Skeletal muscle satellite cell (primary cell): Measurements from ENCODE around the gene RTN4.

ENCODE experiments used
- H3K27me3 ChIP-seq: 2 replicates; pipeline ENCODE4 v1.7.0; 2013; ENCODE audit warnings: low read length; ENCODE audit not compliant: control insufficient read depth, insufficient read depth
- H3K36me3 ChIP-seq: 2 replicates; pipeline ENCODE4 v1.7.0; 2013; ENCODE audit warnings: mild to moderate bottlenecking, control low read depth, low read length; ENCODE audit not compliant: insufficient read depth
- H3K4me1 ChIP-seq: 2 replicates; pipeline ENCODE4 v1.7.0; 2013; ENCODE audit warnings: low read length; ENCODE audit not compliant: control insufficient read depth, insufficient read depth
- H3K4me2 ChIP-seq: 2 replicates; pipeline ENCODE4 v1.7.0; 2013; ENCODE audit warnings: mild to moderate bottlenecking, low read length
- H3K4me3 ChIP-seq: 2 replicates; pipeline ENCODE4 v1.7.0; 2013; ENCODE audit warnings: low read length
- H3K9ac ChIP-seq: 2 replicates; pipeline ENCODE4 v1.7.0; 2013; ENCODE audit warnings: mild to moderate bottlenecking, low read depth, low read length, moderate library complexity
- H3K9me3 ChIP-seq: replicated peaks from 2 replicates; pipeline ENCODE4 v1.7.0; 2013; ENCODE audit warnings: mild to moderate bottlenecking, control low read depth, low read length

The RTN4 gene

DNA sequence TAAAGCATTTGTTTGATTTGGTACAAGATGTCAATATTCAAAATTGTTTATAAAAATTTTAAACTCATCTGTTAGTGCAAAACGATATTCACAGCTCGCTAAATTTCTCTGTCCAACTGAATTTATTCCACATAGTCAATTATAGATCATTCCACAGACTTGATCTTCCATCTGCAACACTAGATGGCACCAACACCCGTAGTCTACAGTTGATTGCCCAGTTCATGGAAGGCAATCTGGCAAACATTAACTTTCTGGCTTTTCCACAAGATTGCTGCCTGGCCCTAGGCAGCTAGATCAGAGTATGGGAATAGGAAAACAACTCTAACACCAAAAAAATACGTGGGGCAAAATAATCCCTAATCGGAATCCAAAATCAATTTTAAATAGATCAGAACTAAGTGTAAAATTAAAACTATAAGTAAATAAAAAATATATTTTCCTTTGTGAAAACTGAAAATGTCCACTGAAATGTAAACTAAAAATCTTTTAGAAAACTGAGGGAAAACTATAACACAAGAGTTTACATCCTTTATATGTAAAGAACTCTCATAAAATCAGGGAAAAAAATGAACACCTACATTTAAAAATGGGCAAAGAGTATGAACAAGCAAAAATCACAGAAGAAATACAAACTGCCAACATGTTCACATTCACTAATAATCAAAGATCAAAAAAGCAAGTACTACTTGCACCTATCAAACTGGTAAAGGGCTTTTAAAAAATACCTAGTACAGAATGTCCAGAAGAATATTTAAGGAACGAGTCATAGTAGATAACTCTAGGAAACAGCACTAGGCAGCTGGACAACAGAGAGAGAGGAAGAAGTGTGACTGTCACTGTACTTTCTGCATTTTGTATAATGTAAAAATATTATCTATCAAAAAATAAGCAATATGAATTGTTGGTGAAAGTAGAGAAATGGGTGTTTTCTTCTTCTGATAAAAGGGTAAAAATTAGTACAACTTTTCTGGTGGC is 35.0 kb downstream of the RTN4 start:
- no peaks in the 10 kb centered on the region for H3K9me3 ChIP-seq
- H3K9ac ChIP-seq, result no peak overlapping the region
- H3K4me3 ChIP-seq, result no peak overlapping the region
- H3K27me3 ChIP-seq, result no peaks in the 10 kb centered on the region
- peaks cover 91% of the 10 kb centered on the region for H3K4me1 ChIP-seq
- peaks cover 18% of the 10 kb centered on the region for H3K36me3 ChIP-seq
- peak overlapping the region; percentile 47 for H3K4me2 ChIP-seq

DNA sequence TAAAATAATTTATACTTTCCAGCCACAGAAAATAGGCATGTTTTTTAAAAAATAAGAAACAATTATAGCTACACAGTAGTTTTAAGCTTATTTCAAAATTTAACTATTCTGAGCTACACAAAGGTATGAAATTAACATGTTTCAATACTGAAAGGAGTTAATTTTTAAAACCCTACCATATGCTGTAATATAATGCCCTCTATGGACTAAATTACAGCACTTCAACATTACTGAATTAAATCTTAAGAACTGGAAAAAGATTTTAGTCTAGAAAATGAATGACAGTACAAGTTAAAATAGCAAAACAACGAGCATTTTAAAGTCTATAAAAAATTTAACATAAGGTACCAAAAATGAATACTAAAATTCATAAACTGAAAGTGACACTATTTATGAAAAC is 36.3 kb downstream of the RTN4 start:
- Histone ChIP-seq H3K27me3 (no peaks in the 10 kb centered on the region), H3K4me1 (peaks cover 91% of the 10 kb centered on the region), H3K36me3 (peaks cover 15% of the 10 kb centered on the region), H3K4me2 (peak overlapping the region; percentile 47), H3K9me3 (no peaks in the 10 kb centered on the region), H3K4me3 (no peak overlapping the region), H3K9ac (peak overlapping the region; percentile 10)

DNA sequence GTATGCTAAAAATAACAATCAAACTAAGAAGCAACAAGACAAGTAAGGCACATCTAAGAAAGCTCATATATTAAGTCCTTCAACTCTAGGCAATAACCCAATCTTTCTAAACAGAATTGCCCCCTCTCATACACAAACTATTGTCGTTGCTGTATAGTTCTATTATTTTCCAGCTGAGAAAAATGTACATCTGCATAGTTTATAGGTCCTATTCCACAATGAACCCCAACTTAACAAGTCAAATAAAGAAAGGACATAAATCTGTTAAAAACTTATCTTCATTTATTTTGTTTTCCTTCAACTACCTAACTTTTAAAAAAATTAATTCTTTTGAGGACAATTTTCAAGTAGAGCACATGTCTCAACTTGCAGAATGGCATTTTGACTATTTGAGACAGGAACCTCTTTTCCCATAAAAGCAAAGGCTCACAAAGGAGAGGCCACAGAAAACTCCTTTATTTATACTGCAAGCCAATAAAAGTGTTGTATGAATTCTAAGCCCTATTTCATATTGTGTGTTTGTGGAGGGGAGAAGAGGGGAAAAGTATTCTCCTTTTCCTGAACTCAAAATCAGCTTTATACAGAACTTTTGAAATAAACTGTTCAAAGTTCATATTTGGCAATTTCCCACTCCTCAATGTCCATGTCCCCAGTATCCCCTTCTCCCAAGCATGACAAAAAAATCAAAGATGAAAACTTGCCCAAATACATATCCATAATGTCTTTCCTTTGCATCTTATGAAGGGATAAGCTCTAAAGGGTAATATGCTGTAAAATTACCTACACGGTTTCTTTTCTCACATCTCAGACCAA is 37.4 kb downstream of the RTN4 start:
- Histone ChIP-seq H3K4me2 (peak overlapping the region; percentile 71), H3K36me3 (peaks cover 7% of the 10 kb centered on the region), H3K4me3 (no peak overlapping the region), H3K9me3 (no peaks in the 10 kb centered on the region), H3K4me1 (peaks cover 90% of the 10 kb centered on the region), H3K9ac (peak overlapping the region; percentile 29), H3K27me3 (no peaks in the 10 kb centered on the region)

DNA sequence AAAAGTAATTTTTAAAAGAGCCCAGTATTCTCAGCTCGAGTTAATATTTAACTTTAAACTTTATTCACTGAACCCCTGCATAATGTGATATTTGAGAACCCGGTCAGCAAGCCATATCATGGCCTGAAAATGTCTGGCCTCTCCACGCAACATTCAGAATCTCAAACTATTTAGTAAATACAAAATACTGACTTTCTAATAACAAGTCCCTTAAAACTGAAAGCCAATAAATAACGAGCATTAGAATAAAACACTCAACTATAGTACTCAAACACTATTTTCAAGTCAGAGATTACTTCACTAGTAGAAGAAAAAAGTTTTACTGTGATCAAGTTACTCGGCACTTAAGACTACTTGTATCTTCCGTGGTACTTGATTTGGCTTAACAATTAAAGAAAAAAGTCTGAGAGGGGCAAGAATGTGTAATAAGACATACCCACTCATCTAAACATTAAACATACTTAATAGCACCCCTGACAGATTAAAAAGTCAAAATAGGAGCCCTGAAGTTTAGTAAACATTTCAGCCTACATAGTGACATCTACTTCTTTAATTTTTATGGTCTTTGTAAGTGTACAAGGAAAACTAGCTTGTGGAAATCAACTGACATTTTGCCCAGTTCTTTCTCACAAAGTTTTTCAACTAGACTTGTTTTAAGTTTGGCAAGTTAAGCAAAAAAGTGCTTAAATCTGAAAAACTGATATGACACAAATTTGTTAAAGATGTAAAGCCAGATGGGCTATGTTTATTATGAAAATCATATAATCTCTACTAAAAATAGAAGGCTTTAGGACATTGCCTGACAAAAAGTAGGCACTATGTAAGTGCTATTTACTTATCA is 38.2 kb downstream of the RTN4 start:
- Histone ChIP-seq H3K9ac (peak overlapping the region; percentile 29), H3K36me3 (no peaks in the 10 kb centered on the region), H3K4me3 (peak overlapping the region; percentile 3), H3K9me3 (no peaks in the 10 kb centered on the region), H3K27me3 (no peaks in the 10 kb centered on the region), H3K4me1 (peaks cover 90% of the 10 kb centered on the region), H3K4me2 (peak overlapping the region; percentile 71)

DNA sequence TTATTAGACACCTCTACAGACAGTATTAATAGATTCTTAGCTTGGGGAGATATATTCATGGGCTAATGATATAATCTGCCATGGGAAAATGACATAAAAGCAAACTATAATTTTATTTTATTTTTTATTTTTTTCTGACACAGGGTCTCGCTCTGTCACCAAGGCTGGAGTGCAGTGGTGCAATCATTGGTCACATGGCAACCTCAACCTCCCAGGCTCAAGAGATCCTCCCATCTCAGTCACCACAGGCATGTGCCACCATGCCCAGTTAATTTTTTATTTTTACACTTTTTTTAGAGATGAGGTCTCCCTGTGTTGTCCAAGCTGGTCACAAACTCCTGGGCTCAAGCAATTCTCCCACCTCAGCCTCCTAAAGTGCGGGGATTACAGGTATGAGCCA is 39.3 kb downstream of the RTN4 start:
- Histone ChIP-seq H3K9me3 (no peaks in the 10 kb centered on the region), H3K36me3 (no peaks in the 10 kb centered on the region), H3K9ac (no peak overlapping the region), H3K4me2 (peak overlapping the region; percentile 71), H3K27me3 (no peaks in the 10 kb centered on the region), H3K4me3 (no peak overlapping the region), H3K4me1 (peaks cover 98% of the 10 kb centered on the region)

DNA sequence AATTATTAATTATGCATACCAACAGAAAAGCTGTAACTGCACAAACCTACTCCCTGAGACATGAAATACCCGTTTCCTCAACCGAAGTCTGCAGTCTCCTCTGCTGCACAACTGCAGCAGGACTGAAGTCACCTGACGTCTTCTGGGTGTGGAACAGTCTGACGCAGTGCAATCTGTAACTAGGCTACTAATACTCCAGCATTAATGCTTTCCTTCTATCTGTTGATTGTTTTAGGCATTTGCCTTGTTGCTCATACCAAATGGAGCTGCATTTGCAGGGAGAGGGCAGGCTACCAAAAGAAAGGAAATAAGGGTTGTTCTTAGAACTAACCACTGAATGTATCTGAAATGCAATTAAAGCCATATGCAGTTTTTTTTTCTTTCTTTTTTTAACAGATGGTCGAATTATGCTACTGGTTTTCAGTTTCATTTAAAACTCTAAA is 40.1 kb downstream of the RTN4 start:
- peak overlapping the region; percentile 34 for H3K4me3 ChIP-seq
- H3K9me3 ChIP-seq, result no peaks in the 10 kb centered on the region
- peak overlapping the region; percentile 71 for H3K4me2 ChIP-seq
- peaks cover 97% of the 10 kb centered on the region for H3K4me1 ChIP-seq
- H3K9ac ChIP-seq, result no peak overlapping the region
- H3K27me3 ChIP-seq, result no peaks in the 10 kb centered on the region
- no peaks in the 10 kb centered on the region for H3K36me3 ChIP-seq

DNA sequence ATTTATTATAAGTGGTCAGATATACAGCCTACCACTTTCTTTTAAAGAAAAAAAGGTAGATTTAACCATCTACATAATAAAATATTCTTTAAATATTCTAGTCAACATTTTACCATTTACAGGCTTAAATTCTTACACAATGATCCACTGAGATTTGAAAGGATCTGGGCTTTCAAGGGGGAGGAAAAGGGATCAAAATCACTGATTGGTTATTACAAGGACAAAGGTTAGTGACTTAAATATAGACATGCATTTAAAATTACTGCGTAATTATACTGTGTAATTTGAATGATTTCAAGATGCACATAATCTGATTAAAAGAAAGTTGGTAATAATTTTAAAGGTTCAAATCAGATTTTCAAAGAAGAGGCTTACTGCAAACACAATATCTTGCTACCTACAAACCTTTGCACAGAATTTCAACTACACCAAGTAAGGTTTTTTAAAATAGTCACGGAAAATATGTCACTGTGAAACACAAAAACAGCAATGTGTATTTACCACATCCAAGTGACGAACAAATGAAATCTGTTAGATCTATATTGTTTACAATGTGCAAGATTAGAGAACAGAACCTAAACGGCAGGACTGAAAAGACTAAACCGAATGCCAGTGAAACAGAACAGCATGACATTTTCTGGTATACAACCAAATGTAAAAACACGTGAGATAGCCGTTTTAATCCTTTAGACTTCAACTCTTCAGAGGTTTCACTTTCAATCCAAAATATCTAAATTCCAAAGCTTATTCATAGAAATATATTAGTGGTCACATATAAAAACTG is 40.8 kb downstream of the RTN4 start:
- peak overlapping the region; percentile 34 for H3K4me3 ChIP-seq
- H3K36me3 ChIP-seq, result no peaks in the 10 kb centered on the region
- no peaks in the 10 kb centered on the region for H3K27me3 ChIP-seq
- H3K4me1 ChIP-seq, result peaks cover 93% of the 10 kb centered on the region
- peak overlapping the region; percentile 71 for H3K4me2 ChIP-seq
- H3K9ac ChIP-seq, result no peak overlapping the region
- H3K9me3 ChIP-seq, result no peaks in the 10 kb centered on the region

DNA sequence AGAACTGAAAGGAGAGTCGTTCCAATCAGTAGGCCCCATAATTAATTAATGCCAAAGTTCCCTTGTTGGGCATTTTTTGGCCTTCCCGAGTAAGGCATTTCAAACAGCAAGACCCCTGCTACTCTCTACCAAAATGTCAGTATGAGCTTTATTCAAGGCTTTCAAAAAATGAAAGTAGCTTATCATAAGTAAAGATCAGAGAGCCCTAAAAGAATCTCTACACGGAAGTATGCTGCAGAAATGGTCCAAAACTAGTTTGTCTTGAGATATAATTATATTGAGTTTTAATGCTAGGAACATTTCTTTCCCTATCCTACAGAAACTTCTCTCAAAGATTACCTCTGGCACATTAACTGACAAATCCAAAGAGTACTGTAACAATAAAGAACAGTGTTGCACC is 43.9 kb downstream of the RTN4 start:
- peak overlapping the region; percentile 26 for H3K4me2 ChIP-seq
- no peak overlapping the region for H3K4me3 ChIP-seq

DNA sequence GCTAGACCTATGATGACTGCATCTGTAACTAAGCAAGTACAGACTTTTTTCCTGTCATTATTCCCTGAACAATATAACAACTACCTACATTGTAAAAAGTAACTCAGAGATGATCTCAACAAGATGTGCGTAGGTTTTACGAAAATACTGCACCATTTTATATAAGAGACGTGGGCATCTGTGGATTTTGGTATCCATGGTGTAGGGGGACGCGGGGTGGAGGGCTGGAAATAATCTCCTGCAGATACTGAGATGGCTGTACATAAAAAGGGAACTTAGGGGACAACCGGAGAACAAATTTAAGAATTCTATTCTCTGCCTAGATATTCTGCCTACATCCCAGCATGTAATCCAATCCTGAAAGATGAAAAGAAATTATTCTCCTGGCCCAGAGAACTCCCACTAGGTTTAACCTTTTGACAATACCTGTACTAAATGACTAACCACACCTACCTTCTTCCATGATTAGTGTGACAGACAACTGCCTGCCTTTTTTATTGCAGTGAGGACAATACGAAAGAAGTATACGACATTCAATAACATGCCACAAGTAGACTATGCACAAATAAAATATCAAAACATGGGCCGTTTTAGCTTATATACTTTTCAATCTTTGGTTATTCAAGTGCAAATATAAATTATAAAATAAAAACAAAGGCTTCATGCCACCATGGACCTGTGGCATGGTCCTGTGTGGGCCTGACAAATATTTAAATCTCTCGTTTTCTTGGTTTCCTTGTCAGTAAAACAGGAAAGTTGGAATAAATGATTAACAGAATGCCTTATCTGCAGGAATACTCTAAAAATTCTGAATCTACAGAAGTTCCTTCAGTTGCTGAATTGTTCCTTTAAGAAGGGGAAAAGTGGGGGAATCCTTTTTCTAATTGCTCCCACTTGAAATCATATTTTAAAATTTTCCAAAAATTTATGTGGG is 46.3 kb downstream of the RTN4 start:
- Histone ChIP-seq H3K9ac (no peak overlapping the region), H3K27me3 (no peaks in the 10 kb centered on the region), H3K4me2 (no peak overlapping the region), H3K4me3 (no peak overlapping the region), H3K9me3 (no peaks in the 10 kb centered on the region), H3K4me1 (peaks cover 76% of the 10 kb centered on the region), H3K36me3 (no peaks in the 10 kb centered on the region)

More for the DNA sequence above, 43.9 kb downstream of the RTN4 start:
- H3K9me3 ChIP-seq, result no peaks in the 10 kb centered on the region
- H3K9ac ChIP-seq, result no peak overlapping the region
- H3K27me3 ChIP-seq, result no peaks in the 10 kb centered on the region
- H3K4me1 ChIP-seq, result peaks cover 79% of the 10 kb centered on the region
- H3K36me3 ChIP-seq, result no peaks in the 10 kb centered on the region

DNA sequence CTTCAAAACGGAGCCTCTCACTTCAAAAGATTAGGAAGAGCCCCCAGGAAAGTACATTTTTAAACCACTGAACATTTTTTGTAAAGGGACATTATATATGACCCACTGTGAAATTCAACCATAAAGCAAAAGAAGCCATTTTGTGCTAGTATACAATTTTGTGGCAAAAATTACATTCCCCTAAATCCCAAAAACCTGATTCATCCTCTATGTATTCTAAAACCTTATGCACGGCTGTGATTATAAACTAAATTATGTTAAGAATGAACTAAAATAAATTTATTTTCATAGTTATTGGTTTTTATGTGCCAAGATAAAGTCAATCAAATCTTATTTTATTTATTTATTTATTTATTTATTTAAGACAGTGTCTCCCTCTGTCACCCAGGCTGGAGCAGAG is 48.5 kb downstream of the RTN4 start:
- Histone ChIP-seq H3K27me3 (no peaks in the 10 kb centered on the region), H3K9me3 (no peaks in the 10 kb centered on the region), H3K4me1 (peaks cover 71% of the 10 kb centered on the region)

More for the DNA sequence above, 48.5 kb downstream of the RTN4 start:
- peaks cover under 1% of the 10 kb centered on the region for H3K36me3 ChIP-seq
- H3K9ac ChIP-seq, result no peak overlapping the region
- no peak overlapping the region for H3K4me3 ChIP-seq
- H3K4me2 ChIP-seq, result peak overlapping the region; percentile 8
